ENCODE data around the gene CMPK2. TPM values are rescaled to one million over a fixed set of nuclear protein-coding genes. Genes with fewer than 3 reads are reported as not detected.

The CMPK2 gene
- total RNA-seq, 1 experiment from 2014 or later: 0.80 TPM

- DNase-seq (ENCODE audit: low read depth, low spot score) (no peak), ATAC-seq (no peak)
- Histone ChIP-seq H3K9me3 (ENCODE audit: control insufficient read depth, insufficient read depth, low read depth, low read length) (no peaks in the 10 kb centered on the region), H3K27ac (ENCODE audit: low read length) (no peak overlapping the region), H3K4me1 (ENCODE audit: control insufficient read depth, insufficient read depth, low read length) (no peaks in the 10 kb centered on the region), H3K36me3 (ENCODE audit: control insufficient read depth, insufficient read depth, low read length) (no peaks in the 10 kb centered on the region), H3K4me3 (ENCODE audit: low read depth in 2 of 2, low read length in 2 of 2) (no peak overlapping the region), H3K27me3 (ENCODE audit: control insufficient read depth, insufficient read depth, low read length) (no peaks in the 10 kb centered on the region)
- intact Hi-C loops (cut with micrococcal nuclease; ENCODE audit: unreplicated experiment): no loop called here
- no peak for TF ChIP-seq POLR2AphosphoS5 (IDR thresholded peaks at IDR 0.05; ENCODE audit: low read depth, low read length)
- no peak for TF ChIP-seq CTCF (IDR thresholded peaks at IDR 0.05)
- no peak for TF ChIP-seq REST (IDR thresholded peaks at IDR 0.05; ENCODE audit: insufficient read depth in 1 of 2, low read depth in 2 of 2, low read length in 1 of 2)
- no peak for TF ChIP-seq TCF7L2 (IDR thresholded peaks at IDR 0.05; ENCODE audit: low read depth, low read length)
- no peak for TF ChIP-seq SIN3A (IDR thresholded peaks at IDR 0.05; ENCODE audit: borderline replicate concordance, insufficient read depth, low read depth, low read length)
- ChIA-PET POLR2A (no interaction called here), CTCF (no interaction called here)
- no TSS peak for BruUV-seq (replicated peaks)
- in situ Hi-C loops (cut with HindIII; ENCODE audit: low pct_unique_long_range_greater_than_20kb, low sequenced_read_pairs): no loop called here
Measured at GRCh38 chr2:6808426-6808825, 57.3 kb downstream of the CMPK2 start.

- no peaks in the 10 kb centered on the region for H3K27me3 ChIP-seq (ENCODE audit: control insufficient read depth, insufficient read depth, low read length)
- no peaks in the 10 kb centered on the region for H3K9me3 ChIP-seq (ENCODE audit: control insufficient read depth, insufficient read depth, low read depth, low read length)
- in situ Hi-C loops (cut with HindIII; ENCODE audit: low pct_unique_long_range_greater_than_20kb, low sequenced_read_pairs) (no loop called here), intact Hi-C loops (cut with micrococcal nuclease; ENCODE audit: unreplicated experiment) (no loop called here)
- no peak overlapping the region for H3K27ac ChIP-seq (ENCODE audit: low read length)
- no peak for DNase-seq (ENCODE audit: low read depth, low spot score)
- TF ChIP-seq TCF7L2 (IDR thresholded peaks at IDR 0.05; ENCODE audit: low read depth, low read length) (no peak), POLR2AphosphoS5 (IDR thresholded peaks at IDR 0.05; ENCODE audit: low read depth, low read length) (no peak), REST (IDR thresholded peaks at IDR 0.05; ENCODE audit: insufficient read depth in 1 of 2, low read depth in 2 of 2, low read length in 1 of 2) (no peak), SIN3A (IDR thresholded peaks at IDR 0.05; ENCODE audit: borderline replicate concordance, insufficient read depth, low read depth, low read length) (no peak), CTCF (IDR thresholded peaks at IDR 0.05) (no peak)
- ChIA-PET POLR2A (no interaction called here), CTCF (no interaction called here)
- ATAC-seq: no peak
- H3K36me3 ChIP-seq (ENCODE audit: control insufficient read depth, insufficient read depth, low read length): no peaks in the 10 kb centered on the region
- no TSS peak for BruUV-seq (replicated peaks)
- no peak overlapping the region for H3K4me3 ChIP-seq (ENCODE audit: low read depth in 2 of 2, low read length in 2 of 2)
- no peaks in the 10 kb centered on the region for H3K4me1 ChIP-seq (ENCODE audit: control insufficient read depth, insufficient read depth, low read length)
Measured at GRCh38 chr2:6806604-6807003, 59.1 kb downstream of the CMPK2 start.

Data from Panc1 (cell line).